ENCODE data around the gene ASL. TPM values are rescaled to one million over a fixed set of nuclear protein-coding genes. Genes with fewer than 3 reads are reported as not detected.
"Not testable (repeated sequence)": the region's sequence is repeated elsewhere in the genome, so short reads cannot be mapped to it uniquely, and the experiment has no call there.

Gene ASL
- 10 to 100 TPM; 10.5 to 36.3 (median 23.2) TPM for total RNA-seq

DNA sequence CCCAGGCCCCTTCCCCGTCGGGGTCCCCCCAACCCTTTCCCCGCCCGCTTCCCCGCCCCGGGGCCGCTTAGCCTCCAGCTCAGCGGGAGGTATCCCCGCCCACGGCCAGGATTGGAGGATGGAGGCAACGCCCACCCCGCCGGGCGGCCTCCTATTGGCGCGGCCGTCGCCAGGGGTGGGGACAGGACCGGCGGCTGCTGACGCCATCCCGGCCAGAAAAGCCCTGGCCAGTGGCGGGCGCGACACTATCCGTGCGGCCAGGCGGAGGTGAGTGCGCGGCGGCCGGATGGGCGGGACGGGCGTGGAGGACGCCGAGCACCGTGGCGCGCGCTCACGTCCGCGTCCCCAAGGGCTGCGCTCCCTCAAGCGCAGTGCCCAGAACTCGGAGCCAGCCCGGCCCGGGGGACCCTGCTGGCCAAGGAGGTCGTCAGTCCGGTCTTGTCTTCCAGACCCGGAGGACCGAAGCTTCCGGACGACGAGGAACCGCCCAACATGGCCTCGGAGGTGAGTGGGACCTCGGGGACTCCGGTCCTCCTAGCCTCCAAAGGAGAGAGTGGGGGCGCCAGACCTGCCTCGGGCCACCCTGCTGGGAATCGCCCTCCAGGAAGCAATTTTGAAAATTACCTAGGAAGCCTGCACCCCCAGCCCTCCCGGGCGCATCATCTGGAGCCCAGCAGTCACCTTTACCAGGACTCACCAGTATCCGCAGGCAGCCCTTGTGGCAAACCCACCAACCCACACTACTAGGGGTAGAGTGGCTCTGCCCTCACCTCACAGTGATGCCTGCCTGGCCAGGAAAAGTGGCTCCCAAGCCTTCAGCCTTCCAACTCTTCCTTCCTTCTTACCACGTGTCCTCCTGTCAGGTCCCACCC is at the start of gene ASL:
Gene ASL (plus strand): TSS at position 230 of the 872 bp plus-strand sequence. CDS start 263 bp downstream, at position 493.
- WGBS, 2 donors (ENCODE audit: low coverage in 1 of 2) = 0% methylated on average over 1 to 2 of the region's 67 CpGs
- peak; percentile 99 for ATAC-seq
- H3K4me1 ChIP-seq = peaks cover 0 to 30% (median 12%) of the 10 kb centered on the region in 3 donors
- TF ChIP-seq EP300 (IDR thresholded peaks at IDR 0.05) = no peak
- TF ChIP-seq POLR2A (IDR thresholded peaks at IDR 0.05) = peak; percentile 78 to 81
- TF ChIP-seq, protein P1, sequence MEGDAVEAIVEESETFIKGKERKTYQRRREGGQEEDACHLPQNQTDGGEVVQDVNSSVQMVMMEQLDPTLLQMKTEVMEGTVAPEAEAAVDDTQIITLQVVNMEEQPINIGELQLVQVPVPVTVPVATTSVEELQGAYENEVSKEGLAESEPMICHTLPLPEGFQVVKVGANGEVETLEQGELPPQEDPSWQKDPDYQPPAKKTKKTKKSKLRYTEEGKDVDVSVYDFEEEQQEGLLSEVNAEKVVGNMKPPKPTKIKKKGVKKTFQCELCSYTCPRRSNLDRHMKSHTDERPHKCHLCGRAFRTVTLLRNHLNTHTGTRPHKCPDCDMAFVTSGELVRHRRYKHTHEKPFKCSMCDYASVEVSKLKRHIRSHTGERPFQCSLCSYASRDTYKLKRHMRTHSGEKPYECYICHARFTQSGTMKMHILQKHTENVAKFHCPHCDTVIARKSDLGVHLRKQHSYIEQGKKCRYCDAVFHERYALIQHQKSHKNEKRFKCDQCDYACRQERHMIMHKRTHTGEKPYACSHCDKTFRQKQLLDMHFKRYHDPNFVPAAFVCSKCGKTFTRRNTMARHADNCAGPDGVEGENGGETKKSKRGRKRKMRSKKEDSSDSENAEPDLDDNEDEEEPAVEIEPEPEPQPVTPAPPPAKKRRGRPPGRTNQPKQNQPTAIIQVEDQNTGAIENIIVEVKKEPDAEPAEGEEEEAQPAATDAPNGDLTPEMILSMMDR (IDR thresholded peaks at IDR 0.05) = peak in 1 of 4 experiments; percentile 25
- peak; percentile 86 for TF ChIP-seq POLR2AphosphoS5 (IDR thresholded peaks at IDR 0.05)
- peak within 1 kb of the TSS in 3 of 4 donors; percentile 71 to 80 (median 78) for H3K27ac ChIP-seq
- H3K27me3 ChIP-seq = no peaks in the 10 kb centered on the region
- peaks cover 0 to 27% of the 10 kb centered on the region in 2 donors for H3K36me3 ChIP-seq
- H3K4me3 ChIP-seq = peak within 1 kb of the TSS; percentile 65 to 72
- no peaks in the 10 kb centered on the region for H3K9me3 ChIP-seq

DNA sequence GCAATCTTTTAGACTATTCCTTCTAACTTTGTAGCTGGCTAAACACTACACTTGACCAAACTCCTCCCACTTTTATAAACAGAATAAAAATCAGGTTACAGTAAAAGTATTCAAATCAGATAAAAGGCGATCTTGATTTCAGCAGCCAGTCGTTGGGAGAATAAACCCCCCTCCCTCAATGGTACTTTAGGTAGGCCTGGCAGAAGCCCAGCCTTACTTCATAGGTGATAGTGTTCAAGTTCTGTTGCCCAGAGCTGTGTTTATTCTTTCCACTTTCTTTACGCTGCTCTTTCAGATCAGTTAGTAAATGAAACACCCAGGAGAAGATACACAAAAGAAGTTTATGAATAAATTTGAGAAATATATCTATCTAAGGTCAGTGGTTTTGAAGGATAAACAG is 47.3 kb upstream of the ASL start:
- WGBS, 2 donors (ENCODE audit: low coverage in 1 of 2) = 34 to 43% methylated on average over 3 of the region's 3 CpGs
- not testable (repeated sequence) for H3K36me3 ChIP-seq, H3K27ac ChIP-seq, H3K4me1 ChIP-seq, H3K27me3 ChIP-seq, H3K4me3 ChIP-seq, ATAC-seq, H3K9me3 ChIP-seq

DNA sequence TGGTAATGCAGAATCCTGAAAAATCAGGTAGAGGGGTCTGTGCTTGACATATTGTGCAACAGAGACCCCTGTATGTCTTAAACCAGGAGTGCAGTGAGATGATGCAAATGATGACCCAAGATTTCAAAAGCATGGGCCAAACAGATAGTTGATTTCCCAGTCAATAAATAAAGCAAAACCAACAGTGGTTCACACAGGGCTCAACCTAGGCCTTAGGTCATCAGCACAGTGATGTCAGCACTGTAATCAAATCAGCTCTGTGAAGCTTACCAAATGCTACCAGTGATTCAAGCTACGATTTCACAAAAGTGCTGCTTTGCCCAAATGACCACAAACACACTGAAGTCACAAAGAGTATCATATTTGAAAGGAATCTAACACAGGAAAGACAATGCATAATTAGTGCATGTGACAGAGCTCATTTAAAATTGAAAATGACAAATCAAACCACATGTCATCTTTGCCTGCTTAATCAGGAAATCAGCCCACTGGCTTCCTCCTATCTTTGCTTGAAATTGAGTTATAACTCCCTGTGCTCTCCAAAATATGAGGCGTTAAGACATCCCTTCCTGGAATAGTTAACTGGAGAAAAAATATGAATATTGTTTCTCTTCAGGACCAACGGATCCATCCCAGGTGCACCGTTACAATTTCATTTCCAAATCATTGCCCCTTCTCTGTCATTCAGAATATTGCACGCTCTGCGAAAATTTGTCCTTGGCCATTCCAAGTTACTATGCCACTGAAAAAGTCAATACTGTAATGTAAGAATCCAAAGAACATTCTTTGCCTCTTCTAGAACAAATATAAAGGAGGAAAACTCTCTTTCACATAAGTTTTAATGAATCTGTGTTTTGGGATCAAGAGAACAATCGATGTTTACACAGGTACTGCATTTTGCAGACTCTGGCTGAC is 41.9 kb upstream of the ASL start:
- H3K27me3 ChIP-seq = no peaks in the 10 kb centered on the region
- H3K36me3 ChIP-seq = no peaks in the 10 kb centered on the region
- no peak overlapping the region for H3K4me3 ChIP-seq
- no peak for TF ChIP-seq POLR2AphosphoS5 (IDR thresholded peaks at IDR 0.05)
- TF ChIP-seq POLR2A (IDR thresholded peaks at IDR 0.05) = no peak
- no peak for TF ChIP-seq EP300 (IDR thresholded peaks at IDR 0.05)
- TF ChIP-seq, protein P1 (IDR thresholded peaks at IDR 0.05) = no peak
- H3K27ac ChIP-seq = no peak overlapping the region
- no peak for ATAC-seq
- WGBS, 2 donors (ENCODE audit: low coverage in 1 of 2) = 71 to 73% methylated on average over 7 of the region's 7 CpGs
- H3K4me1 ChIP-seq = no peaks in the 10 kb centered on the region
- H3K9me3 ChIP-seq = no peaks in the 10 kb centered on the region

DNA sequence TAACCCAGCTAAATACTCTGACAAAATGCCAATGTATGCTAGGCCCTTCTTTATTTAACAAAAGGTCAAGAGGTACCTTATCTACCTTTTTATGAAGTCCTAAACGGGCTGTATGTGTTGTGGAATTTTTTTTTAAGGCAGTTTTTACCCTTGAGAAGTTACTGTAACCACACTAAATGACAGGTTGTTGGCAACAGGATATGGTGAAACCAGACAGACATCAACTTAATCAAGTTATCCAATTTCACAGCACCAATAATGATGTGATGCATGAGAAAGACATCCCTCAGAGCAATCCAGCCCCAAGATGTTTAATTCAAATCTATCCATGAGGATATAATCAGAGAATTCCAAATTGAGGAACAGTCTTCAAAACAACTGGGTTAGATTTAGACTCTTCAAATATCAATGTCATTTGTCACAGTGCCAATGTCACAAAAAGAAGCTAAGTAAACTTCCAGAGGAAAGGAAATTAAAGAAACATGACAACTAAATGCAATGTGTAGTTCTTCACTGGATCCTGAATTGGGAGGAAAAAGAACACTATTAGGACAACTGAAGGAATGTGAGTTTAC is 41.1 kb upstream of the ASL start:
- H3K4me3 ChIP-seq, H3K27me3 ChIP-seq, H3K27ac ChIP-seq, ATAC-seq, H3K36me3 ChIP-seq, H3K9me3 ChIP-seq, H3K4me1 ChIP-seq: not testable (repeated sequence)
- WGBS, 2 donors (ENCODE audit: low coverage in 1 of 2) = 31 to 50% methylated on average over 1 of the region's 1 CpG

DNA sequence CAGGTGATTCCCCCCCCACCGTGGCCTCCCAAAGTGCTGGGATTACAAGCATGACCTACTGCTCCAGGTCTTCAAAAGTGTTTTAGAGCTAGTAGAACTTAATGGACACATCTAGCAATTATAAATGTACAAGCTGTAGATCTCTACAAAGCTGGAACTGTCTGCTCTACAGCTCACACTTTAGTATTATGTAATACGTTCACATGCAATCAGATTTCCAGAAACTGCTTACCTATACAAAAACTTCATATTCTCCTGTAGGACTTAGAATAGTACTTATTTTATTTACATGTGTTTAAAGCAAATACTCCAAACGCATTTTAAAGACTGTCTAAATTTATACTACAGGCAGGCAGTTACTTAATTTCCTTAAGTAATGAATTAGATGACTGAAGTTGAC is 39.2 kb upstream of the ASL start:
- TF ChIP-seq EP300 (IDR thresholded peaks at IDR 0.05) = no peak
- TF ChIP-seq, protein P1 (IDR thresholded peaks at IDR 0.05) = no peak
- no peak for ATAC-seq
- Histone ChIP-seq H3K36me3 (no peaks in the 10 kb centered on the region), H3K4me1 (no peaks in the 10 kb centered on the region), H3K27me3 (no peaks in the 10 kb centered on the region), H3K9me3 (no peaks in the 10 kb centered on the region), H3K4me3 (no peak overlapping the region), H3K27ac (no peak overlapping the region)
- WGBS, 2 donors (ENCODE audit: low coverage in 1 of 2) = 55 to 65% methylated on average over 3 of the region's 3 CpGs

All from gastroesophageal sphincter (tissue), 4 donors.